CD14-positive monocyte (primary cell): ENCODE measurements around the gene DDO. TPM values are rescaled to one million over a fixed set of nuclear protein-coding genes. Genes with fewer than 3 reads are reported as not detected.

ENCODE experiments used
- DNase-seq, 3 donors: peaks; one replicate each; pipeline ENCODE4 v3.0.0-alpha.2; 2011 to 2022
- H2AFZ ChIP-seq: 2 replicates; pipeline ENCODE4 v1.6.0; 2012; ENCODE audit warnings: mild to moderate bottlenecking, low read depth, low read length, inconsistent platforms; ENCODE audit not compliant: insufficient read depth, poor library complexity, severe bottlenecking
- H3K27ac ChIP-seq, 2 donors: 1 replicate in 1 of 2; 2 replicates in 1 of 2; pipeline ENCODE4 v1.5.1; 2012 to 2013; ENCODE audit warnings: low read length in 2 of 2, control low read depth in 1 of 2, inconsistent platforms in 1 of 2, low read depth in 1 of 2, mild to moderate bottlenecking in 1 of 2
- H3K27me3 ChIP-seq, 2 donors: one replicate each; pipeline versions ENCODE4 v1.6.0 to v1.6.1; 2011 to 2013; ENCODE audit warnings: low read length in 2 of 2; ENCODE audit not compliant: control insufficient read depth in 2 of 2, insufficient read depth in 2 of 2
- H3K36me3 ChIP-seq, 2 donors: replicated peaks in 1 of 2; 1 replicate in 1 of 2; 2 replicates in 1 of 2; pipeline versions ENCODE4 v1.5.1 to v1.6.1; 2012 to 2013; ENCODE audit warnings: low read length in 2 of 2, control low read depth in 1 of 2, inconsistent platforms in 1 of 2, mild to moderate bottlenecking in 1 of 2; ENCODE audit not compliant: insufficient read depth in 2 of 2, control insufficient read depth in 1 of 2
- H3K4me1 ChIP-seq, 2 donors: 1 replicate in 1 of 2; 2 replicates in 1 of 2; pipeline versions ENCODE4 v1.5.1 to v1.6.1; 2012 to 2013; ENCODE audit warnings: low read length in 2 of 2, control low read depth in 1 of 2, inconsistent platforms in 1 of 2, mild to moderate bottlenecking in 1 of 2, moderate library complexity in 1 of 2; ENCODE audit not compliant: insufficient read depth in 2 of 2, control insufficient read depth in 1 of 2
- H3K4me2 ChIP-seq: replicated peaks from 2 replicates; pipeline ENCODE3; 2012; ENCODE audit warnings: low read length, moderate library complexity, mild to moderate bottlenecking; ENCODE audit not compliant: poor library complexity, severe bottlenecking; ENCODE audit errors: extremely low read depth
- H3K4me3 ChIP-seq, 3 experiments: fragments of 200-600 bp in 1 of 3; sonication (generic) in 1 of 3; replicated peaks in 1 of 3; 1 replicate in 2 of 3; 2 replicates in 1 of 3; pipeline ENCODE4 v1.5.1; 2011 to 2013; ENCODE audit warnings: low read length in 3 of 3, mild to moderate bottlenecking in 3 of 3, control low read depth in 2 of 3, low read depth in 2 of 3, inconsistent platforms in 1 of 3, moderate library complexity in 1 of 3
- H3K79me2 ChIP-seq: 2 replicates; pipeline ENCODE4 v1.6.0; 2012; ENCODE audit warnings: mild to moderate bottlenecking, control low read depth, inconsistent platforms, low read length, moderate library complexity; ENCODE audit not compliant: insufficient read depth
- H3K9ac ChIP-seq: 2 replicates; pipeline ENCODE4 v1.6.0; 2017; ENCODE audit warnings: low read length, mild to moderate bottlenecking; ENCODE audit not compliant: insufficient read depth, poor library complexity, severe bottlenecking
- H3K9me3 ChIP-seq, 2 donors: replicated peaks in 1 of 2; 1 replicate in 1 of 2; 2 replicates in 1 of 2; pipeline versions ENCODE4 v1.5.1 to v1.6.1; 2012 to 2013; ENCODE audit warnings: low read length in 2 of 2, control low read depth in 1 of 2; ENCODE audit not compliant: control insufficient read depth in 1 of 2, insufficient read depth in 1 of 2
- H4K20me1 ChIP-seq: 2 replicates; pipeline ENCODE4 v1.6.0; 2012; ENCODE audit warnings: mild to moderate bottlenecking, low read length, control low read depth, moderate library complexity; ENCODE audit not compliant: insufficient read depth
- H3K27ac Mint-ChIP-seq, 7 donors: one replicate each; pipeline ENCODE4 v1.8.0; 2020; ENCODE audit warnings: mild to moderate bottlenecking in 7 of 7, mixed read lengths in 7 of 7, moderate library complexity in 6 of 7, inconsistent platforms in 2 of 7
- H3K27me3 Mint-ChIP-seq, 3 donors: one replicate each; pipeline ENCODE4 v1.8.0; 2021 to 2022; ENCODE audit warnings: low read depth in 3 of 3, mild to moderate bottlenecking in 3 of 3, mixed read lengths in 3 of 3, moderate library complexity in 3 of 3, inconsistent platforms in 1 of 3
- H3K36me3 Mint-ChIP-seq, 2 donors: one replicate each; pipeline ENCODE4 v1.8.0; 2020; ENCODE audit warnings: mixed read lengths in 2 of 2, inconsistent platforms in 1 of 2, mild to moderate bottlenecking in 1 of 2
- H3K4me1 Mint-ChIP-seq: one replicate; pipeline ENCODE4 v1.8.0; 2020; ENCODE audit warnings: mild to moderate bottlenecking, mixed read lengths
- H3K4me3 Mint-ChIP-seq, 2 donors: one replicate each; pipeline ENCODE4 v1.8.0; 2020; ENCODE audit warnings: mild to moderate bottlenecking in 2 of 2, mixed read lengths in 2 of 2, moderate library complexity in 1 of 2
- H3K9me3 Mint-ChIP-seq, 7 donors: one replicate each; pipeline ENCODE4 v1.8.0; 2020 to 2022; ENCODE audit warnings: mixed read lengths in 7 of 7, mild to moderate bottlenecking in 6 of 7, moderate library complexity in 6 of 7, inconsistent platforms in 2 of 7
- WGBS: methylation state at CpG from one replicate; pipeline ENCODE4 v1.1.5; 2013; ENCODE audit warnings: missing lambda C conversion rate; ENCODE audit not compliant: insufficient coverage; 5-methylcytosine and 5-hydroxymethylcytosine counted together
- intact Hi-C, 2 donors: fragments of 100-400 bp; cut with micrococcal nuclease; formaldehyde crosslinking; loops; one replicate each; pipeline versions ENCODE4 v1.15.0 to v1.15.1; 2023
- polyA plus RNA-seq, 3 donors: library from polyadenylated mRNA; depleted of rRNA in 1 of 3; unstranded in 2 of 3; stranded (reverse) in 1 of 3; fragments of 300-500 nt in 2 of 3; fragments of >200 nt in 1 of 3; fragmentation: Illumina TruSeq in 2 of 3; gene quantifications; 1 replicate in 2 of 3; 2 replicates in 1 of 3; pipeline ENCODE4 v1.2.3, GENCODE V29; 2012 to 2021
- TF ChIP-seq, protein P1 (sequence below): fragments of 200-600 bp; IDR thresholded peaks from one replicate; pipeline ENCODE4 v1.8.0; 2022; ENCODE audit warnings: antibody characterized with exemption, mild to moderate bottlenecking

DDO gene
- polyA plus RNA-seq, 3 donors = 0.24 to 2.2 (median 0.95) TPM

DNA sequence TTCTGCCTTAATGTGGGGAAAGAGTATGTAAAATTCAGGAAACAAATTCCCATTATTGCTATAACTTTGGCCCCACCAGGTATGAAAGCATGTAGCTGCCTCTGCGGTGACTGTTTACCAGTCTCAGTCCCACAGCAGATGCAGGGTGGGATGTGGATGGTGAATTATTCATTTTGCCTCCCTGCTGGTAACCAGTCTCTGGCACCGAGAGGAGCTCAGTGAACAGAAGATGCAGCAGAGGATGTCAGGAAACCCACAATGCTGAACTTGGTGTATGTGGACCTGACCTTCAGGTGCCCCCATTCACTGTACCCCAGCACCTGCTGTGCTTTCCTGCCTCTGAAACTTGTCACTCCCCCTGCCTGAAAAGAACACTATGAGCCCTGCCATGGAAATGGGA, 48.4 kb downstream of the DDO start:
- Histone ChIP-seq H3K79me2 (no peaks in the 10 kb centered on the region), H4K20me1 (no peaks in the 10 kb centered on the region), H3K9ac (no peak overlapping the region), H3K4me3 (no peak overlapping the region), H3K36me3 (no peaks in the 10 kb centered on the region), H3K9me3 (no peaks in the 10 kb centered on the region), H2AFZ (no peak overlapping the region), H3K4me2 (no peak overlapping the region), H3K27ac (no peak overlapping the region), H3K4me1 (no peaks in the 10 kb centered on the region), H3K27me3 (peaks cover 0 to 4% of the 10 kb centered on the region in 2 donors)
- WGBS = 70% methylated on average over 1 of the region's 2 CpGs
- no peak overlapping the region for H3K4me3 Mint-ChIP-seq
- no peaks in the 10 kb centered on the region for H3K36me3 Mint-ChIP-seq
- no peaks in the 10 kb centered on the region for H3K4me1 Mint-ChIP-seq
- H3K27ac Mint-ChIP-seq = no peak overlapping the region
- H3K27me3 Mint-ChIP-seq = peaks cover 4 to 13% (median 8%) of the 10 kb centered on the region in 3 donors
- intact Hi-C loops = no loop called here
- TF ChIP-seq, protein P1, sequence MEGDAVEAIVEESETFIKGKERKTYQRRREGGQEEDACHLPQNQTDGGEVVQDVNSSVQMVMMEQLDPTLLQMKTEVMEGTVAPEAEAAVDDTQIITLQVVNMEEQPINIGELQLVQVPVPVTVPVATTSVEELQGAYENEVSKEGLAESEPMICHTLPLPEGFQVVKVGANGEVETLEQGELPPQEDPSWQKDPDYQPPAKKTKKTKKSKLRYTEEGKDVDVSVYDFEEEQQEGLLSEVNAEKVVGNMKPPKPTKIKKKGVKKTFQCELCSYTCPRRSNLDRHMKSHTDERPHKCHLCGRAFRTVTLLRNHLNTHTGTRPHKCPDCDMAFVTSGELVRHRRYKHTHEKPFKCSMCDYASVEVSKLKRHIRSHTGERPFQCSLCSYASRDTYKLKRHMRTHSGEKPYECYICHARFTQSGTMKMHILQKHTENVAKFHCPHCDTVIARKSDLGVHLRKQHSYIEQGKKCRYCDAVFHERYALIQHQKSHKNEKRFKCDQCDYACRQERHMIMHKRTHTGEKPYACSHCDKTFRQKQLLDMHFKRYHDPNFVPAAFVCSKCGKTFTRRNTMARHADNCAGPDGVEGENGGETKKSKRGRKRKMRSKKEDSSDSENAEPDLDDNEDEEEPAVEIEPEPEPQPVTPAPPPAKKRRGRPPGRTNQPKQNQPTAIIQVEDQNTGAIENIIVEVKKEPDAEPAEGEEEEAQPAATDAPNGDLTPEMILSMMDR = no peak
- DNase-seq = no peak
- H3K9me3 Mint-ChIP-seq = no peaks in the 10 kb centered on the region

DNA sequence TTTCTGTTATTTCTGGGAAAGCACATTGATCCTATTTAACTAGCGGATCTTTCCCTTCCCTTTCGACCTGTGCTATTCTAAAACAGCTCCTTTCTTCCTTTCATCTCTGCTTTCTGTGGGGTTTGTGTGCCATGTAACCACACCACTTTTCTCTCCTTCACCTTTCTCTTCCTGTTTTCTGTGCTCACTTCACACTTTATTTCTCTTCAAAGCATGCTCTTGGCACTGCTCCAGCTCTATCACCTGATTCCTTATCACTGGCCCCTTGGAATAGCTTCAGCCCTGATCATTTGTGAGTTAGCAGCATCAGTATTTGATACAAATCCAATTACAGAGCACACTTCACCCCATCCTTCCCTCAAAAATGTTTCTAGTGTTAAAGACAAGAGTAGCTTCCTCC, 49.1 kb downstream of the DDO start:
- H3K79me2 ChIP-seq = no peaks in the 10 kb centered on the region
- TF ChIP-seq, protein P1 = no peak
- Mint-ChIP-seq H3K27me3 (peaks cover 7 to 14% (median 8%) of the 10 kb centered on the region in 3 donors), H3K4me1 (no peaks in the 10 kb centered on the region), H3K36me3 (no peaks in the 10 kb centered on the region), H3K27ac (no peak overlapping the region), H3K4me3 (no peak overlapping the region), H3K9me3 (peaks cover 0 to 5% (median 0%) of the 10 kb centered on the region in 7 donors)
- no peak overlapping the region for H3K9ac ChIP-seq
- no peak overlapping the region for H3K4me2 ChIP-seq
- H3K9me3 ChIP-seq = no peaks in the 10 kb centered on the region
- H3K4me1 ChIP-seq = no peaks in the 10 kb centered on the region
- intact Hi-C loops = no loop called here
- H2AFZ ChIP-seq = no peak overlapping the region
- H3K27me3 ChIP-seq = peaks cover 0 to 4% of the 10 kb centered on the region in 2 donors
- H3K27ac ChIP-seq = no peak overlapping the region
- WGBS = 75% methylated on average over 2 of the region's 2 CpGs
- no peak overlapping the region for H3K4me3 ChIP-seq
- no peak for DNase-seq
- H3K36me3 ChIP-seq = no peaks in the 10 kb centered on the region
- H4K20me1 ChIP-seq = no peaks in the 10 kb centered on the region
